Measurements from ENCODE around the gene AFF3. TPM values are rescaled to one million over a fixed set of nuclear protein-coding genes. Genes with fewer than 3 reads are reported as not detected.

The AFF3 gene
- total and polyA plus RNA-seq, 8 donors, result 1.4 to 78.8 (median 14.7) TPM

- no peaks in the 10 kb centered on the region for H3K27me3 ChIP-seq
- H3K9me3 ChIP-seq, result no peaks in the 10 kb centered on the region
- peaks cover 34 to 62% (median 48%) of the 10 kb centered on the region in 4 donors for H3K4me1 ChIP-seq
- WGBS, 5 donors, result 28 to 63% (median 48%) methylated on average over 6 of the region's 6 CpGs
- intact Hi-C loops (cut with DNase I; ENCODE audit: low total_unique reads), result no loop called here
- peak; percentile 32 to 65 for DNase-seq
- H3K4me3 ChIP-seq, result no peak overlapping the region
- peak overlapping the region in 4 of 5 donors; percentile 70 to 79 (median 76) for H3K27ac ChIP-seq
- no peak for TF ChIP-seq POLR2A (IDR thresholded peaks at IDR 0.05)
- no peak for TF ChIP-seq CTCF (IDR thresholded peaks at IDR 0.05)
- TF ChIP-seq EP300 (IDR thresholded peaks at IDR 0.05), result no peak
- peak in 2 of 3 donors; percentile 18 to 72 for TF ChIP-seq POLR2AphosphoS5 (IDR thresholded peaks at IDR 0.05)
- no peaks in the 10 kb centered on the region for H3K36me3 ChIP-seq
Measured at GRCh38 chr2:100067784-100068183, 74.6 kb downstream of the AFF3 start.

- H3K27ac ChIP-seq, result peak overlapping the region in 4 of 5 donors; percentile 70 to 79 (median 76)
- H3K4me1 ChIP-seq, result peaks cover 29 to 59% (median 47%) of the 10 kb centered on the region in 4 donors
- no peak for DNase-seq
- no peak overlapping the region for H3K4me3 ChIP-seq
- H3K27me3 ChIP-seq, result no peaks in the 10 kb centered on the region
- TF ChIP-seq EP300 (IDR thresholded peaks at IDR 0.05), result no peak
- TF ChIP-seq CTCF (IDR thresholded peaks at IDR 0.05), result no peak
- no peak for TF ChIP-seq POLR2AphosphoS5 (IDR thresholded peaks at IDR 0.05)
- TF ChIP-seq POLR2A (IDR thresholded peaks at IDR 0.05), result no peak
- WGBS, 5 donors, result 41 to 73% (median 55%) methylated on average over 5 of the region's 5 CpGs
- intact Hi-C loops (cut with DNase I; ENCODE audit: low total_unique reads), result no loop called here
- H3K9me3 ChIP-seq, result no peaks in the 10 kb centered on the region
- H3K36me3 ChIP-seq, result no peaks in the 10 kb centered on the region
Measured at GRCh38 chr2:100066856-100067255, 75.5 kb downstream of the AFF3 start.

GRCh38 chr2:100066246-100066645, 76.1 kb downstream of the AFF3 start:
- H3K4me1 ChIP-seq, result peaks cover 29 to 59% (median 47%) of the 10 kb centered on the region in 4 donors
- no peaks in the 10 kb centered on the region for H3K27me3 ChIP-seq
- TF ChIP-seq POLR2A (IDR thresholded peaks at IDR 0.05) (no peak), POLR2AphosphoS5 (IDR thresholded peaks at IDR 0.05) (no peak), CTCF (IDR thresholded peaks at IDR 0.05) (no peak), EP300 (IDR thresholded peaks at IDR 0.05) (no peak)
- no peaks in the 10 kb centered on the region for H3K36me3 ChIP-seq
- intact Hi-C loops (cut with DNase I; ENCODE audit: low total_unique reads), result no loop called here
- H3K9me3 ChIP-seq, result no peaks in the 10 kb centered on the region
- H3K27ac ChIP-seq, result peak overlapping the region in 4 of 5 donors; percentile 70 to 79 (median 76)
- no peak for DNase-seq
- 21 to 43% (median 32%) methylated on average over 3 of the region's 3 CpGs for WGBS, 5 donors
- H3K4me3 ChIP-seq, result no peak overlapping the region

- no peaks in the 10 kb centered on the region for H3K9me3 ChIP-seq
- DNase-seq, result no peak
- intact Hi-C loops (cut with DNase I; ENCODE audit: low total_unique reads), result no loop called here
- no peak overlapping the region for H3K4me3 ChIP-seq
- H3K27me3 ChIP-seq, result no peaks in the 10 kb centered on the region
- TF ChIP-seq CTCF (IDR thresholded peaks at IDR 0.05) (no peak), POLR2AphosphoS5 (IDR thresholded peaks at IDR 0.05) (peak in 1 of 3 donors; percentile 53), EP300 (IDR thresholded peaks at IDR 0.05) (no peak), POLR2A (IDR thresholded peaks at IDR 0.05) (no peak)
- H3K36me3 ChIP-seq, result no peaks in the 10 kb centered on the region
- peak overlapping the region in 1 of 5 donors; percentile 15 for H3K27ac ChIP-seq
- WGBS, 5 donors, result 46 to 67% (median 51%) methylated on average over 9 of the region's 9 CpGs
- H3K4me1 ChIP-seq, result peaks cover 29 to 50% (median 44%) of the 10 kb centered on the region in 4 donors
Measured at GRCh38 chr2:100064592-100065428, 77.6 kb downstream of the AFF3 start.

All from stomach (tissue), 9 donors.